HEK293T (cell line): ENCODE results near the gene TMEM254.

Source experiments
- CTCF ChIA-PET: fragments of 350-600 bp; formaldehyde crosslinking; extraction: SDS; loops from one replicate; lab custom pipeline; 2021; ENCODE audit warnings: antibody characterized with exemption, inconsistent platforms; lab: Yijun Ruan, JAX
- POLR2A ChIA-PET: fragments of 350-600 bp; formaldehyde crosslinking; extraction: SDS; loops from one replicate; lab custom pipeline; 2020; ENCODE audit warnings: antibody characterized with exemption, inconsistent platforms; lab: Yijun Ruan, JAX
- DNase-seq: peaks from one replicate; pipeline ENCODE4 v3.0.0; 2012; ENCODE audit warnings: mixed read lengths; ENCODE audit errors: extremely low spot score
- ARNT ChIP-seq: fragments of 450-650 bp; IDR thresholded peaks from 2 replicates; pipeline ENCODE4 v1.6.1; 2017; ENCODE audit warnings: mild to moderate bottlenecking
- BHLHE40 ChIP-seq: fragments of 450-650 bp; IDR thresholded peaks from 2 replicates; pipeline ENCODE4 v1.6.1; 2016; ENCODE audit warnings: mild to moderate bottlenecking, moderate library complexity, borderline replicate concordance
- CTBP1 ChIP-seq: fragments of 450-650 bp; IDR thresholded peaks from 2 replicates; pipeline ENCODE4 v1.6.1; 2016; ENCODE audit warnings: borderline replicate concordance
- ELF4 ChIP-seq: fragments of 450-650 bp; IDR thresholded peaks from 2 replicates; pipeline ENCODE4 v1.6.1; 2017; ENCODE audit warnings: antibody characterized with exemption
- FOXA1 ChIP-seq: fragments of 450-650 bp; IDR thresholded peaks from 2 replicates; pipeline ENCODE4 v1.6.1; 2016; ENCODE audit warnings: mild to moderate bottlenecking
- FOXK2 ChIP-seq: fragments of 450-650 bp; IDR thresholded peaks from 2 replicates; pipeline ENCODE4 v1.6.1; 2016; ENCODE audit warnings: mild to moderate bottlenecking
- FOXM1 ChIP-seq: fragments of 450-650 bp; IDR thresholded peaks from 2 replicates; pipeline ENCODE4 v1.6.1; 2017; ENCODE audit warnings: mild to moderate bottlenecking, borderline replicate concordance
- HDGF ChIP-seq: fragments of 450-650 bp; IDR thresholded peaks from 2 replicates; pipeline ENCODE4 v1.6.1; 2017; ENCODE audit warnings: antibody characterized with exemption, borderline replicate concordance
- L3MBTL2 ChIP-seq: fragments of 450-650 bp; conservative IDR thresholded peaks from 2 replicates; pipeline ENCODE4 v1.6.1; 2016; ENCODE audit warnings: mild to moderate bottlenecking
- LEF1 ChIP-seq: fragments of 450-650 bp; IDR thresholded peaks from 2 replicates; pipeline ENCODE4 v1.6.1; 2017; ENCODE audit warnings: mild to moderate bottlenecking, borderline replicate concordance
- NFRKB ChIP-seq: fragments of 450-650 bp; IDR thresholded peaks from 2 replicates; pipeline ENCODE4 v1.6.1; 2016; ENCODE audit warnings: mild to moderate bottlenecking, moderate library complexity
- PKNOX1 ChIP-seq: fragments of 450-650 bp; IDR thresholded peaks from 2 replicates; pipeline ENCODE4 v1.6.1; 2016
- SP1 ChIP-seq: fragments of 450-650 bp; IDR thresholded peaks from 2 replicates; pipeline ENCODE4 v1.6.1; 2017
- SUZ12 ChIP-seq: fragments of 450-650 bp; IDR thresholded peaks from 2 replicates; pipeline ENCODE4 v1.6.1; 2016; ENCODE audit warnings: mild to moderate bottlenecking
- TARDBP ChIP-seq: fragments of 450-650 bp; IDR thresholded peaks from 2 replicates; pipeline ENCODE4 v1.6.1; 2016
- ZNF384 ChIP-seq: fragments of 450-650 bp; IDR thresholded peaks from 2 replicates; pipeline ENCODE4 v1.6.1; 2016

The TMEM254 gene

DNA sequence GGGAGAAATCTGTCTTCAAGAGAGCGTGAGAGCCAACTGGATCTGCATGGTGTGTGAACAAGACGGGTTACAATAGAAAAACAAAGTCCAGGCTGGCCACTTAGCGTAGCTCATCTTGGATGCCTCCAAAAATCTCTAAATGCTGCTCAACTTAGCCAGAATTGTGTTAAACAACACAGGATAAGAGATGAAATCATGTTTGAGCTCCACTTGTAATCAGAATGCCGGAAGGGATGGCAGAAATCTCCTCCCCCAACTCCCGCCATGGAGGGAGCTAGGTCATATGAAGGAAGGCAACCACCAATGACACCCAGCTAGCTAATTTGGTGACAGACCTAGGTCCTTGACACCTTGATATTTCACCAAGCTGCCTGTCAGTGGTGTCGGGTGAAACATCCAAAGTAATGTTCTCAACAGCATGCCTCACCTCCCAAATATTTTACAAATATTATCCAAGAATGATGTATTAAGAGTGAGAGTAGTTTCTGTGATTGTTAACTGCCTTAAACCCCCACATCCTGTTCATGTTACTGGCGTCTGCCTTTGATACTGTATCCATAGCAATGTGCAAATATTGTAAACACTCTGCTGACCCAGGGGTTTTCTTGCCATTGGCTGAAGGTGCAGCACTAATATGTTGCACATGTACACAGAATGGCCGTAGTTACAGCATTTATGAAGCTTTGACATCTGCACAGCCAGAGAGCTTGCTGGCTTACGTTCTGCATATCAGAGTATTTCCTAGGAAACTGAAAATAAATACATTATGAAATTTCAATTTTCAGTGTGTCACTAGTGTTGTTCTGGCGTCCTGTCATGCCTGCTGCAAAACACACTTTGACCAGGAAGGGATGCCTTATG is 25.8 kb downstream of the TMEM254 start:
- ChIA-PET POLR2A (no interaction called here), CTCF (interaction anchor here (0.6 kb wide), 1 partner anchor 85 kb away, joined by 4 read pairs; no protein-coding TSS in a partner anchor)
- TF ChIP-seq ARNT, result no peak
- TF ChIP-seq ZNF384, result no peak
- TF ChIP-seq TARDBP, result no peak
- no peak for TF ChIP-seq SP1
- TF ChIP-seq L3MBTL2, result no peak
- TF ChIP-seq FOXA1, result no peak
- no peak for TF ChIP-seq FOXM1
- TF ChIP-seq NFRKB, result no peak
- no peak for TF ChIP-seq HDGF
- TF ChIP-seq ELF4, result no peak
- TF ChIP-seq LEF1, result no peak
- no peak for TF ChIP-seq PKNOX1
- no peak for TF ChIP-seq BHLHE40
- TF ChIP-seq CTBP1, result no peak
- TF ChIP-seq SUZ12, result no peak
- TF ChIP-seq FOXK2, result no peak
- DNase-seq, result no peak

- no peak for DNase-seq
- ChIA-PET CTCF (no interaction called here), POLR2A (no interaction called here)
- TF ChIP-seq HDGF (no peak), ARNT (no peak), TARDBP (no peak), FOXA1 (no peak), FOXM1 (no peak), LEF1 (no peak)
Measured at GRCh38 chr10:80108576-80109239, 30.2 kb downstream of the TMEM254 start.

DNA sequence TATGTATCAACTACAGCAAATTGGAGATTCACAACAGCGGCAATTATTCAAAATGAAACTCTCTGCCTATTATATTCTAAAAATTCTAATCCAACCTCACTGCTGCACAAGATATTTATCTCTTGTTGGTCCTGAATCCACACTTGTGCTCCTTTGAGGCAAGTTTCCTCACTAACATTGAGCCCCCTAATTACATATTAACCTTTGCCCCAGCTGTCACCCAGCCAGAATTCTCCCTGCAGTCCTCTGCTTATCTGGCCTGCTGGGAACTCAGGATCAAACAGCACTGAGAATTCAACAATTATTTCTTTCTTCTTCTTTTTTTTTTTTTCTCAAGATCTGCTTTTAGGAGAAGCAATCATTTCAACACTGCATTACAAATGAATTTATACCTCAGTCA is 32.5 kb downstream of the TMEM254 start:
- ChIA-PET POLR2A (no interaction called here), CTCF (no interaction called here)
- no peak for DNase-seq
- no peak for TF ChIP-seq BHLHE40
- TF ChIP-seq ELF4, result no peak
- no peak for TF ChIP-seq CTBP1
- TF ChIP-seq ARNT, result no peak
- no peak for TF ChIP-seq TARDBP
- no peak for TF ChIP-seq SP1
- TF ChIP-seq ZNF384, result no peak
- TF ChIP-seq FOXM1, result no peak
- TF ChIP-seq FOXK2, result no peak
- no peak for TF ChIP-seq PKNOX1
- TF ChIP-seq NFRKB, result no peak
- no peak for TF ChIP-seq LEF1
- TF ChIP-seq HDGF, result no peak
- no peak for TF ChIP-seq SUZ12
- no peak for TF ChIP-seq L3MBTL2
- no peak for TF ChIP-seq FOXA1

GRCh38 chr10:80118669-80119068 is 40.2 kb downstream of the TMEM254 start:
- no peak for DNase-seq
- TF ChIP-seq FOXK2 (no peak), FOXM1 (no peak), FOXA1 (no peak), ZNF384 (no peak), NFRKB (no peak), BHLHE40 (no peak), SP1 (no peak), ELF4 (no peak), TARDBP (no peak)
- POLR2A ChIA-PET, result no interaction called here
- CTCF ChIA-PET, result no interaction called here

GRCh38 chr10:80122110-80122710 is 43.7 kb downstream of the TMEM254 start:
- TF ChIP-seq NFRKB, result no peak
- no peak for TF ChIP-seq ZNF384
- no peak for TF ChIP-seq FOXM1
- no peak for TF ChIP-seq HDGF
- no peak for TF ChIP-seq FOXA1
- no peak for TF ChIP-seq TARDBP
- no peak for TF ChIP-seq LEF1
- no peak for TF ChIP-seq ARNT
- no peak for TF ChIP-seq BHLHE40
- no peak for TF ChIP-seq SP1
- no peak for TF ChIP-seq ELF4
- no peak for TF ChIP-seq CTBP1
- TF ChIP-seq PKNOX1, result no peak
- TF ChIP-seq L3MBTL2, result no peak
- TF ChIP-seq SUZ12, result no peak
- TF ChIP-seq FOXK2, result no peak
- ChIA-PET CTCF (no interaction called here), POLR2A (no interaction called here)
- DNase-seq, result no peak
